ENCODE results near the gene CAMKK2. TPM values are rescaled to one million over a fixed set of nuclear protein-coding genes. Genes with fewer than 3 reads are reported as not detected.

Gene CAMKK2
- total and polyA plus RNA-seq, 9 of the 15 experiments (the other 6 are each of a cell fraction or from before 2014, with no cell fraction given), result 4.3 to 32.0 (median 18.2) TPM

- TF ChIP-seq BCLAF1 (IDR thresholded peaks at IDR 0.05; ENCODE audit: borderline replicate concordance in 1 of 2, control insufficient read depth in 1 of 2, low read depth in 2 of 2, low read length in 1 of 2), result 0 out of 4 replicates have a peak, but pooled peaks of 1 of the 2 experiments have one; percentile 12
- peak; percentile 94 for TF ChIP-seq CTBP1 (IDR thresholded peaks at IDR 0.05; ENCODE audit: borderline replicate concordance)
- TF ChIP-seq THRAP3 (IDR thresholded peaks at IDR 0.05; ENCODE audit: borderline replicate concordance), result 0 out of 2 replicates have a peak, but pooled peaks have one; percentile 21
- TF ChIP-seq FOXP1 (CRISPR knock-in tag; IDR thresholded peaks at IDR 0.05), result 0 out of 2 replicates have a peak, but pooled peaks have one; percentile 85
- TF ChIP-seq CREB1 (IDR thresholded peaks at IDR 0.05), result peak; percentile 59; the same call in 1 of the 2 replicates
- peak; percentile 81 for TF ChIP-seq CREB1 (CRISPR knock-in tag; IDR thresholded peaks at IDR 0.05)
- TF ChIP-seq ZZZ3 (IDR thresholded peaks at IDR 0.05), result no peak
- TF ChIP-seq RB1 (IDR thresholded peaks at IDR 0.05; ENCODE audit: low read depth), result peak; percentile 93
- peak; percentile 63 for TF ChIP-seq ZBTB33 (CRISPR knock-in tag; IDR thresholded peaks at IDR 0.05)
- TF ChIP-seq ZBTB5 (IDR thresholded peaks at IDR 0.05), result no peak; the same call in 1 of the 2 replicates
- TF ChIP-seq NR2C1 (IDR thresholded peaks at IDR 0.05), result no peak
- peak; percentile 63; the same call in 1 of the 2 replicates for TF ChIP-seq NR2C1 (tag; IDR thresholded peaks at IDR 0.05)
- peak; percentile 57 for TF ChIP-seq HCFC1 (IDR thresholded peaks at IDR 0.05; ENCODE audit: low read depth, low read length)
- TF ChIP-seq PHF20 (IDR thresholded peaks at IDR 0.05; ENCODE audit: partially characterized antibody), result peak; percentile 66
- TF ChIP-seq ZBTB11 (CRISPR knock-in tag; IDR thresholded peaks at IDR 0.05), result peak in 1 of 3 experiments; percentile 62; a peak in 2 of 6 replicates
These were observed 86.6 kb downstream of the CAMKK2 start, which contains the start of gene P2RX4 (continued) for GRCh38 chr12:121209624-121210572.

All from K562 (cell line).